Measurements from ENCODE around the gene AGAP1. TPM values are rescaled to one million over a fixed set of nuclear protein-coding genes. Genes with fewer than 3 reads are reported as not detected.

AGAP1 gene
- total RNA-seq, 4 donors from 2014 or later = 23.4 to 46.5 (median 29.3) TPM

- no peak for DNase-seq
- Histone ChIP-seq H3K4me1 (no peaks in the 10 kb centered on the region), H3K36me3 (no peaks in the 10 kb centered on the region), H3K27me3 (no peaks in the 10 kb centered on the region), H3K4me3 (replicated peaks in 1 of 3) (no peak overlapping the region), H3K27ac (no peak overlapping the region), H3K9me3 (no peaks in the 10 kb centered on the region)
- TF ChIP-seq CTCF (IDR thresholded peaks at IDR 0.05) = no peak
- TF ChIP-seq POLR2A (IDR thresholded peaks at IDR 0.05) = no peak
- intact Hi-C loops (cut with DNase I) = no loop called here
- 76 to 81% methylated on average over 32 of the region's 32 CpGs for WGBS, 2 donors
These were observed 41.0 kb downstream of the AGAP1 start for GRCh38 chr2:235534678-235535422.

- Histone ChIP-seq H3K9me3 (no peaks in the 10 kb centered on the region), H3K36me3 (no peaks in the 10 kb centered on the region), H3K4me1 (no peaks in the 10 kb centered on the region), H3K27ac (no peak overlapping the region), H3K27me3 (no peaks in the 10 kb centered on the region), H3K4me3 (replicated peaks in 1 of 3) (no peak overlapping the region)
- DNase-seq = no peak
- intact Hi-C loops (cut with DNase I) = no loop called here
- 89 to 95% methylated on average over 23 to 25 of the region's 25 CpGs for WGBS, 2 donors
- TF ChIP-seq POLR2A (IDR thresholded peaks at IDR 0.05) (no peak), CTCF (IDR thresholded peaks at IDR 0.05) (no peak)
These were observed 41.7 kb downstream of the AGAP1 start for GRCh38 chr2:235535423-235536130.

GRCh38 chr2:235536711-235537110, 42.9 kb downstream of the AGAP1 start:
- intact Hi-C loops (cut with DNase I) = no loop called here
- Histone ChIP-seq H3K27ac (no peak overlapping the region), H3K27me3 (no peaks in the 10 kb centered on the region), H3K4me1 (no peaks in the 10 kb centered on the region), H3K9me3 (no peaks in the 10 kb centered on the region), H3K4me3 (replicated peaks in 1 of 3) (no peak overlapping the region), H3K36me3 (no peaks in the 10 kb centered on the region)
- 87 to 95% methylated on average over 11 of the region's 11 CpGs for WGBS, 2 donors
- DNase-seq = no peak
- no peak for TF ChIP-seq POLR2A (IDR thresholded peaks at IDR 0.05)
- TF ChIP-seq CTCF (IDR thresholded peaks at IDR 0.05) = no peak

GRCh38 chr2:235537186-235537585, 43.3 kb downstream of the AGAP1 start:
- H3K36me3 ChIP-seq = no peaks in the 10 kb centered on the region
- TF ChIP-seq POLR2A (IDR thresholded peaks at IDR 0.05) (no peak), CTCF (IDR thresholded peaks at IDR 0.05) (no peak)
- H3K4me1 ChIP-seq = no peaks in the 10 kb centered on the region
- H3K27ac ChIP-seq = no peak overlapping the region
- 94 to 96% methylated on average over 7 of the region's 7 CpGs for WGBS, 2 donors
- DNase-seq = no peak
- intact Hi-C loops (cut with DNase I) = no loop called here
- no peak overlapping the region for H3K4me3 ChIP-seq (replicated peaks in 1 of 3)
- H3K27me3 ChIP-seq = no peaks in the 10 kb centered on the region
- no peaks in the 10 kb centered on the region for H3K9me3 ChIP-seq

- Histone ChIP-seq H3K4me3 (replicated peaks in 1 of 3) (no peak overlapping the region), H3K4me1 (no peaks in the 10 kb centered on the region), H3K27ac (no peak overlapping the region), H3K9me3 (no peaks in the 10 kb centered on the region), H3K27me3 (no peaks in the 10 kb centered on the region), H3K36me3 (no peaks in the 10 kb centered on the region)
- 72 to 74% methylated on average over 5 of the region's 5 CpGs for WGBS, 2 donors
- intact Hi-C loops (cut with DNase I) = no loop called here
- no peak for DNase-seq
- no peak for TF ChIP-seq CTCF (IDR thresholded peaks at IDR 0.05)
- no peak for TF ChIP-seq POLR2A (IDR thresholded peaks at IDR 0.05)
These were observed 43.7 kb downstream of the AGAP1 start for GRCh38 chr2:235537587-235537986.

Data from thyroid gland (tissue), 4 donors.